Measurements from ENCODE around the gene PMEPA1. TPM values are rescaled to one million over a fixed set of nuclear protein-coding genes. Genes with fewer than 3 reads are reported as not detected.
A peak's percentile ranks its signal among the peaks of the same experiment; 100 is the strongest.

PMEPA1 gene
- total RNA-seq, 1 donor from 2014 or later = 0.57 TPM

DNA sequence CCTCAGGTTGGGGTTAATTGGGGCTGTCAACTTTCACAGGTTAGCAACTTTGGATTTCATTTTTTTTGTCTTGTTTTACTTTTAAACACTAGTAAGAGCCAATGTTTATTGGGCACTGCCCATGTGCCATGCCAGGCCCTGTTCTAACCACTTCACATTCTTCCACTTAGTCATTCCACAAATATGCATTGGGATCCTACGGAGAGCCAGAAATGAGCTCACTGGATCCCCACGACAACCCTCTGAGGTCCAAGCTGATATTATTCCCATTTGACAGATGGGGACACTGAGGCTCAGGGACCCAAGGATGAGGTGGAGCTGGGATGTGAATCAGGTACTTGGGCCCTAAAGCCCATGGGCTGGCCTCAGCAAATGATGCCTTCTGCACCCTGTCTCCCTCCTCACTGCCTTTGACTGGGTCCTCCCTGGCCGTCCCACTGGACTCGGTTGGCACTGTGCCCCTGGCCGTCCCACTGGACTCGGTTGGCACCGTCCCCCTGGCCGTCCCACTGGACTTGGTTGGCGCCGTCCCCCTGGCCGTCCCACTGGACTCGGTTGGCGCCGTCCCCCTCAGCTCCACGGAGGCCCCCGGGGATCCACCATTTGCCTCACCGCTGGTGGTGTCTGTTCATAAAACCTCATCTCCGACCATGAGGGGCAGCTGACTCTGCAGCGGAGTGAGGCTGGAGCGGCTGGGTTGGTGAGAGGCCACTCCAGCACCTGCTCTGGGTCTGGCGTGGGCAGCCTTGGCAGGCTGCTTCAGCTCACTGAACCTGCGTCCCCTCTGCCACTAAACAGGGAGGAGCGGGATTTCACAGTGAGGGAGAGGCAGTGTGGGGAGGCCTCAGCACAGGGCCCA, 4.8 kb upstream of the PMEPA1 start:
- DNase-seq (ENCODE audit: low spot score) = no peak
- Mint-ChIP-seq H3K27me3 (ENCODE audit: insufficient read depth) (peaks cover 37% of the 10 kb centered on the region), H3K4me1 (ENCODE audit: low read depth) (peaks cover 8% of the 10 kb centered on the region), H3K27ac (no peak overlapping the region), H3K36me3 (ENCODE audit: low read depth) (no peaks in the 10 kb centered on the region), H3K4me3 (no peak overlapping the region), H3K9me3 (no peaks in the 10 kb centered on the region)
- intact Hi-C loops (cut with micrococcal nuclease) = loop anchor here (5.0 kb wide), 1 partner anchor 1268 kb away; the partner anchor contains the start of gene NELFCD

DNA sequence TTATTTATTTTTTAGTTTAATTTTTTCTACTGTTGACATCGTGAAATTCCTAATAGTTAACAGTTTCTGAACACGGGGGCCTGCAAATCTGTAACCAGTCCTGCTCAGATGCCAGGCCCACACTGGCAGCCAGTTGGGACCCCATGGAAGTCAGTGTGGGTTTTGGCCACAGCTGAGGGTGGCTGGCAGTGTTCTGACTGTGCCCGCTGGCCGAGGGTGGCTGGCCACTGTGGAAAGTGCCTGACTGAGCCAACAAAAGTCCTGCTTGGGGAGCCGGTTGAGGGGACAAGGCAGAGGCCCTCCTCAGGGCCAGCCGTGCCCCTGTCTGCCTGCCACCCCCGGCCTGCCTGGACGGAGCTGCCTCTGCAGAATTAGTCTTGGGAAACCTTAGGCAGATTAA, 4.1 kb upstream of the PMEPA1 start:
- Mint-ChIP-seq H3K4me1 (ENCODE audit: low read depth) (peaks cover 8% of the 10 kb centered on the region), H3K27ac (no peak overlapping the region), H3K4me3 (no peak overlapping the region), H3K9me3 (no peaks in the 10 kb centered on the region), H3K36me3 (ENCODE audit: low read depth) (no peaks in the 10 kb centered on the region), H3K27me3 (ENCODE audit: insufficient read depth) (peaks cover 31% of the 10 kb centered on the region)
- intact Hi-C loops (cut with micrococcal nuclease) = no loop called here
- DNase-seq (ENCODE audit: low spot score) = no peak

DNA sequence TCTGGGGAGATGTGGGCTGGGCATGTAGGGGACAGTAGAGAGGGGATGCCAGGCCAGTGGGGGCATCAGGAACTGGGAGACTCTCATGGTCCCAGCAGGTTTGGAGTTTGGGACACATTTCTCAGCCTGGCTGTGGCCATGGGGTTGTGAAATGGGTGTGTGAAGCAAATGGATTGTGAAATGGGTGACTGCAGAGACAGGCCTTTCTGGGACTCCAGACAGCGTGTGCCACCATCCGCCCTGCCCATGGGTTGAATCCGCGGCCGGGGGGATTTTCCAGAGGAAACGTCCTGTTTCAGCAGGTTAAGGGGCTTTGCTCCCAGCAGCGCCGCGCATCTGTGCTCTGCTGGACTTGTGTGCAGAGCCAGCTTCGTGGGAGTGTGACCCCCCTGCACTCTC, 3.7 kb upstream of the PMEPA1 start:
- peaks cover 32% of the 10 kb centered on the region for H3K27me3 Mint-ChIP-seq (ENCODE audit: insufficient read depth)
- H3K27ac Mint-ChIP-seq = no peak overlapping the region
- peaks cover 3% of the 10 kb centered on the region for H3K36me3 Mint-ChIP-seq (ENCODE audit: low read depth)
- peaks cover 12% of the 10 kb centered on the region for H3K4me1 Mint-ChIP-seq (ENCODE audit: low read depth)
- no peaks in the 10 kb centered on the region for H3K9me3 Mint-ChIP-seq
- H3K4me3 Mint-ChIP-seq = no peak overlapping the region
- no peak for DNase-seq (ENCODE audit: low spot score)
- intact Hi-C loops (cut with micrococcal nuclease) = no loop called here

DNA sequence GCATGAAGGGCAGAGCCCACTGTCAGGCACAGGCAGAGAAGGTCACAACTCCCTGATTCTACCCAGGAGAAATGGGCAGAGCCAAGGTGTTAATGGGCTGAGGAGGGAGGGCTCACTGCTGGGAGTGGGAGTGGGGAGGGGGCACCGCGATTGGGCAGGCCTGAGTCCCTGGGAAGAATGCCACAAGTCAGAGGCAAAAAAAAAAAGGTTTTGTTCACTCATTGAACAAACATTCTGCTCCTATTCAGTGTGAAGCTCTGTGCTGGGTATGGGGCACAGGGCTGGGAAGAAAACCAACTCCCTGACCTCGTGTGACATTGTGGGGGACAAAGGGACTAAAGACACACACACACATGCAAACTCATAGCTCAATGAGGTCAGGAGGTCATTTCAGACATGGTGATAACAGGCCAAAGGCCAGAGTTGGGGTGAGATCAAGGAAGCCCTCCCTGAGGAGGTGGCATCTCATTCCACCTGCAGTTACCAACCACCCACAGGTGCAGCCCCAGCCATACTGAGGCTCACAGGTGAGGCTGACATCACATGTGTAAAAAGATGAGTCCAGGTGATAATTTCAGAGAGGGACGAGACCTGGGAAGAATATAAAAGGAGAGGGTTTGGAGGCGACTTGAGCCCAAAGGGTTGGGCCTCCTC, 3.2 kb upstream of the PMEPA1 start:
- no peak overlapping the region for H3K4me3 Mint-ChIP-seq
- intact Hi-C loops (cut with micrococcal nuclease) = no loop called here
- H3K36me3 Mint-ChIP-seq (ENCODE audit: low read depth) = peaks cover 3% of the 10 kb centered on the region
- no peaks in the 10 kb centered on the region for H3K9me3 Mint-ChIP-seq
- peaks cover 15% of the 10 kb centered on the region for H3K4me1 Mint-ChIP-seq (ENCODE audit: low read depth)
- DNase-seq (ENCODE audit: low spot score) = no peak
- H3K27me3 Mint-ChIP-seq (ENCODE audit: insufficient read depth) = peaks cover 32% of the 10 kb centered on the region
- H3K27ac Mint-ChIP-seq = no peak overlapping the region

DNA sequence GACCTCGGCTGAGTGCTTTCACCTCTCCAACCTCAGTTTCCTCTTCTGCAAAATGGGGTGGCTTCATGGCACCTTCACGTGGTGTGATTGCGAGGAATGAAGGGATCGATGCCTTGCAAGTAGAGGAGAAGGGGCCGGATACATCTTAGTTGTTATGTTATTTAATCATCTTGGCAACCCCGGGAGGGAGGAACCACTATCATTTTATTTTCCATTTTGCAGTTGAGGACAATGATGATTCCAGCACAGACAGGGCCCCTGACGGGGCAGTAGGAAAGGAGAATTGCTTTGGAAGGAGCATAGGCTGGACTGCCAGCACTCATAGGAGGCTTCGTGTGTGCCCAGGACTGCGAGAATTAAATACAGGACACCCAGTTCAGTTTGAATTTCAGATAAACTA, 2.5 kb upstream of the PMEPA1 start:
- Mint-ChIP-seq H3K9me3 (no peaks in the 10 kb centered on the region), H3K4me3 (no peak overlapping the region), H3K4me1 (ENCODE audit: low read depth) (peaks cover 15% of the 10 kb centered on the region)

DNA sequence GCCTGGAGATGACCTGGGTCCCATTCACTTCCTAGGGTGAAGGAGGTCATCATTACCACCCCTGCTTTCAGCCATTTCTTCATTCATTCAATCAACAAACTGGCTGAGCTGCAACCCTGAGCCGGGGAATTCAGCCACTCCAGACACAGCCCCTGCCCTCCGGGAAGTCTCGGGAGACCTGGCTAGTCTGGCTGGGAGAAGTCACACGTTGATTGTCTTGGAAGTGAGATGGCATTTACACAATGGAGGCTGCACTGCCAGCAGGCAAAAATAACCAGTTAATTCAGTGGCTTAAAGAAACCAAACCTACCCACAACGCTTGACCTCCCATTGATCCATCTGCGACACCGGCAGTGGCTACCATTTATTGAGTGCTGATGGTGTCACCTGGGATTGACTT, 2.0 kb upstream of the PMEPA1 start:
- intact Hi-C loops (cut with micrococcal nuclease) = loop anchor here (2.0 kb wide), 1 partner anchor 361 kb away; the partner anchor contains the start of gene RAE1
- H3K27me3 Mint-ChIP-seq (ENCODE audit: insufficient read depth) = peaks cover 38% of the 10 kb centered on the region
- H3K4me3 Mint-ChIP-seq = no peak overlapping the region
- no peak overlapping the region for H3K27ac Mint-ChIP-seq
- H3K9me3 Mint-ChIP-seq = no peaks in the 10 kb centered on the region
- peaks cover 3% of the 10 kb centered on the region for H3K36me3 Mint-ChIP-seq (ENCODE audit: low read depth)
- H3K4me1 Mint-ChIP-seq (ENCODE audit: low read depth) = peaks cover 15% of the 10 kb centered on the region
- DNase-seq (ENCODE audit: low spot score) = no peak

More for the DNA sequence above, 2.5 kb upstream of the PMEPA1 start:
- Mint-ChIP-seq H3K36me3 (ENCODE audit: low read depth) (peaks cover 3% of the 10 kb centered on the region), H3K27me3 (ENCODE audit: insufficient read depth) (peaks cover 36% of the 10 kb centered on the region), H3K27ac (no peak overlapping the region)
- intact Hi-C loops (cut with micrococcal nuclease) = no loop called here
- no peak for DNase-seq (ENCODE audit: low spot score)

DNA sequence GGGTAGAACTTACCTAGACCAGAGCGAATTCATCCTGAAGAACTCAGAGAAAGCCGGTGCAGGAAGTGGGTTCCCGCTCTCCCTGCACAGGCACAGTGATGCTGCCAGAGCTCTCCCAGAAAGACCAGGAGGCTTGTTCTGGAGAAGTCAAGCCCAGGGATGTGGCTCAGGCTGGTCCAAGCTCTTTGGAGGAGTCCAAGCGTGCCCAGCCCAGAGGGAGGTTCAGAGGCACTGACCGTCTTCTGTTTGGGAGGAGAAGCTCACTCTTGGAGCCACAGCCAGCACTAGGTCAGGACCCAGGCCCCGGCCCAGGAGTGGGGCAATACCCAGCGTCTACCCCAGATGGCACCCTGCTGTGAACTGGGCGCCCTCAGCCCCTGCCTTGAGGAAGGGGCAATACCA, 1.5 kb upstream of the PMEPA1 start:
- Mint-ChIP-seq H3K27ac (no peak overlapping the region), H3K9me3 (no peaks in the 10 kb centered on the region), H3K27me3 (ENCODE audit: insufficient read depth) (peaks cover 39% of the 10 kb centered on the region), H3K4me3 (peak overlapping the region; percentile 78), H3K4me1 (ENCODE audit: low read depth) (peaks cover 15% of the 10 kb centered on the region), H3K36me3 (ENCODE audit: low read depth) (peaks cover 3% of the 10 kb centered on the region)
- intact Hi-C loops (cut with micrococcal nuclease) = loop anchor here (2.0 kb wide), 1 partner anchor 361 kb away; the partner anchor contains the start of gene RAE1
- no peak for DNase-seq (ENCODE audit: low spot score)

DNA sequence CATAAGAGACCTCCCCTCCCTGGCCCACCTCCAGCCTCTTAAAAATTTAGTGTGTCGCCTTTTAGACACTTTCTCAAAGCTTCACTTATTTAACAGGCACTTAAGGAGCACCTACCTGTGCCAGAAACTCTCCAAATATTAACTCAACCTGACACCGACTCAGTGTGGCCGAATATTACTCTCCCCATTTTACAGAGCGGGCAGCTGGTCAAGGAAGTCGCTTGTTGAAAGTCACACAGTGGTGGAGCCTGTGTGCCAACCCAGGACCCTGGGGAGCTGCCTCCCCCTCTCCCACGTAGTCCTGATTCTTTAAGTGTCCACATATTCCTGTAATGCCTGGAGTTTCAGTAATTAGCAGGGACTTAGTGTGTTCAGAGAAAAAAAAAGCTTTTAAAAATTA, 1.0 kb upstream of the PMEPA1 start:
- Mint-ChIP-seq H3K4me1 (ENCODE audit: low read depth) (peaks cover 15% of the 10 kb centered on the region), H3K27ac (no peak overlapping the region), H3K4me3 (peak overlapping the region; percentile 78), H3K9me3 (no peaks in the 10 kb centered on the region), H3K27me3 (ENCODE audit: insufficient read depth) (peaks cover 39% of the 10 kb centered on the region), H3K36me3 (ENCODE audit: low read depth) (peaks cover 3% of the 10 kb centered on the region)
- no peak for DNase-seq (ENCODE audit: low spot score)
- intact Hi-C loops (cut with micrococcal nuclease) = loop anchor here (1.0 to 2.0 kb wide), 4 partner anchors 7 to 360 kb away; partner anchors contain the start of gene RAE1

DNA sequence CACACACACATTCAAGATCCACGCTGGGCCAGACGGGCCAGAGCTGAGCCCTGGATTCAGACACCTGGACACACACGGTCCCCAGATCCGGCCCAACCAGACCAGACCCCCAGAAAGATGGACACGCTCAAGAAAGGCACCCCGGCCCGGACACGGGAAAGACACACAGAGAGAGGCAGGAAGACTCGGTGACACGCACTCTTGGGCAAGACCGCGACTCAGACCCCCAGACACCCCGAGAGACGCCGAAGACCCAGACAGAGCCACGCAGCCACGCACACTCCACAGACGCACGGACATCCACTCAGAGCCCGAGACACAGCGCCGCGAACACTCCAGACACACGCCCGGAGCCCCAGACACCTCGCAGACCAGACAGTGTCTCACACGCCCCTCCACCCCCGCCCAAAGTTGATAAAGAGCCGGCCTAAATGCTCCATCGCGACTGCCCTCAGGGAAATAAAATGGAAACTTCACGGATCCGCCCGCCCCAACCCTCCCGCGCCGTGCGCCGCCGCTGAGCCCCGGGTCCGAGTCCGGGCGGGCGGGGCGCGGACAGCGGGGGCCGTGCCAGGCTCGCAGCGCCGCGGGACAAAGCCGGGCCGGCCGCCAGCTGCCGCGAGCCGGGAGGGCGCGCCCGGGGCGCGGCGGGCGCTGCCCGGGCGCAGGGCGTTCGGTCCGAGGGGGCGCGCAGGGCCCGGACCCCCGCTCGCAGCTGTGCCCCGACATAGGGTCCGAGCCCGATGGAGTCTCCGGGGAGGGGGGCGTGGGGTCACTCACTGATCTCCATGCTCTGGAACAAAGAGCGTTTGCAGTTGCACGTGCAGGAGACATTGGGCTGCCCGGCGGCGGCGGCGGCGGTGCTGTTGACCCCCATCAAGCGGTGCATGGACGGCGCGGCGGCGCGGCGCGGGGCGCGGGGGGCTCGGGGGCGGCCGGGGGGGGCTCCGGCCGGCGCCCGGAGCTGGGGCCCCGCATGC, 831 bp downstream of the PMEPA1 start:
- no peaks in the 10 kb centered on the region for H3K9me3 Mint-ChIP-seq
- peaks cover 41% of the 10 kb centered on the region for H3K27me3 Mint-ChIP-seq (ENCODE audit: insufficient read depth)
- intact Hi-C loops (cut with micrococcal nuclease) = loop anchor here (5.0 kb wide), 1 partner anchor 317 kb away; the partner anchor contains the start of gene RBM38
- H3K4me1 Mint-ChIP-seq (ENCODE audit: low read depth) = peaks cover 15% of the 10 kb centered on the region
- no peak for DNase-seq (ENCODE audit: low spot score)
- H3K4me3 Mint-ChIP-seq = peak overlapping the region; percentile 87
- H3K27ac Mint-ChIP-seq = peak overlapping the region; percentile 77
- peaks cover 3% of the 10 kb centered on the region for H3K36me3 Mint-ChIP-seq (ENCODE audit: low read depth)

DNA sequence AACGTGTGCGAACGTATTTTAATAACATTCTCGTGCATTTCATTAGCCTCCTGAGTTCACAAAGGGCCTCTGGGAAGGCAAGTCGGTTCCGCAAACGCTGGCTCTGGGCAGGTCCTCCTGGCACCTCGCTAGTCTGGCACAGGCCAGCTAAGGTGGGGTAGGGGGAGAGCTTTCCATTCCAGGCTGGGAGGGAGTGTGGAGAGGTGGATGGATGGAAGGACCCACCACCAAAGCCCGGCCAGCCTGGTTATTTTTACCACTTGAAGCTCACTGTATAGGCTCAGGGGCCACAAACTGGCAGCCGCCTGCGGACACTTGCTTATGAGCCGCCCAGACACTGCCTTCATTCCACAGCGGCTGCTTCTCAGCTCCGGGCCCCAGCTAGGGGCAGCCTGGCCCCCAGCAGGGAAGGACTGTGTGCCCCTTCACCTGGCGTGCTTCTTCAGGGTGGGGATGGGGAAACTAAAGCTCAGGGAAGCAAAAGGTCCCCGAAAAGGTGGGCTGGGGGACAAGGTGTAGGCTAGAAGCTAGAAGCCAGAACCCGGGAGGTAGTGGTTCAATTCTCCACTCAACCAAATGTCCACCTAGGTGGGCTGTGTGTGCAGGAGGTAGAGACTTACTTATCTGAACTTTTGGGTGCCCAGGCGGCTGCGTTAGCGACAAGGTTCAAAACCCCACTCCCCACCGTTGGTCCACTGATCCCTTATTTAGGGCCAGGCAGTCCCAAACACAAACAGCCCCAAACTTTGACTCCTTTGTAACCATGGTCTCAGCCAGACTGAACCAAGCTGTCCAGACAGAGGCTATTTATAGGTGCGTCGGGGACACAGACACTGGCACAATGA, 1.7 kb downstream of the PMEPA1 start:
- Mint-ChIP-seq H3K36me3 (ENCODE audit: low read depth) (peaks cover 3% of the 10 kb centered on the region), H3K27ac (peak overlapping the region; percentile 77), H3K9me3 (no peaks in the 10 kb centered on the region), H3K4me1 (ENCODE audit: low read depth) (peaks cover 15% of the 10 kb centered on the region), H3K27me3 (ENCODE audit: insufficient read depth) (peaks cover 41% of the 10 kb centered on the region), H3K4me3 (peak overlapping the region; percentile 87)
- intact Hi-C loops (cut with micrococcal nuclease) = loop anchor here (5.0 kb wide), 1 partner anchor 316 kb away; the partner anchor contains the start of gene RBM38
- no peak for DNase-seq (ENCODE audit: low spot score)

DNA sequence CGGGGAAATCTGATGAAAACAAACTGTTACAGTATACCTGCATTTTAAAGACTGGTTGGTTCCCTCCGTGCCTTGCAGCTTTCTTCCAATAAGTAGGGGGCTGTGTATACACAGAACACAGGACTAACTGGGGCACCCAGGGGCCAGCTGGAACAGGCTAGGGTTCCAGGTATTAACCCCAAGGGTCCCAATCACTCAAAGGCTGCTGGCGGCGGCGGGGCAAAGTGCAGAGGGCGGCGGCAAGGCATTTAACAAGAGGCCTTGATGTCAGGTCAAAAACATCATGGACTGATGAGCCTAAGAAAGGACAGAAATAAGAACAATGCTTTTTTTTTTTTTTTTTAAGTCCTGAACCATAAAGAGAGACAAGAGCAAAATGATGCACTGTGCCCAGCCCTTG, 2.5 kb downstream of the PMEPA1 start:
- intact Hi-C loops (cut with micrococcal nuclease) = loop anchor here (5.0 kb wide), 1 partner anchor 315 kb away; the partner anchor contains the start of gene RBM38
- peak overlapping the region; percentile 59 for H3K4me3 Mint-ChIP-seq
- H3K4me1 Mint-ChIP-seq (ENCODE audit: low read depth) = peaks cover 15% of the 10 kb centered on the region
- no peaks in the 10 kb centered on the region for H3K9me3 Mint-ChIP-seq
- DNase-seq (ENCODE audit: low spot score) = no peak
- H3K27me3 Mint-ChIP-seq (ENCODE audit: insufficient read depth) = peaks cover 39% of the 10 kb centered on the region
- no peak overlapping the region for H3K27ac Mint-ChIP-seq
- peaks cover 3% of the 10 kb centered on the region for H3K36me3 Mint-ChIP-seq (ENCODE audit: low read depth)
